ENCODE measurements around the gene TRAF4.
"Not testable (repeated sequence)": the region's sequence is repeated elsewhere in the genome, so short reads cannot be mapped to it uniquely, and the experiment has no call there.

Gene TRAF4

GRCh38 chr17:28718333-28719020 lies 25.3 kb upstream of the TRAF4 start:
- peak overlapping the region; percentile 88 for H3K4me3 ChIP-seq (ENCODE audit: low read depth, low read length)
- ChIA-PET POLR2A (interaction anchor here (0.6 to 1.1 kb wide), 2 partner anchors 24 to 69 kb away, joined by 3 read pairs; no protein-coding TSS in a partner anchor), CTCF (interaction anchor here (0.7 to 1.2 kb wide), 3 partner anchors 8 to 9 kb away, joined by 3 to 7 read pairs (median 4); no protein-coding TSS in a partner anchor)
- TF ChIP-seq CTCF (IDR thresholded peaks at IDR 0.05; ENCODE audit: insufficient read depth, low read length, missing control alignments), result no peak
- no peak for DNase-seq (ENCODE audit: low read depth, low spot score)

GRCh38 chr17:28719021-28719433 lies 24.8 kb upstream of the TRAF4 start:
- ChIA-PET POLR2A (interaction anchor here (0.5 to 1.7 kb wide), 14 partner anchors 8 to 552 kb away, joined by 3 to 30 read pairs (median 4); partner anchors contain the start of genes NEK8, PHF12, PROCA1 and SDF2), CTCF (interaction anchor here (0.7 to 17.0 kb wide), 8 partner anchors 8 to 234 kb away, joined by 3 to 603 read pairs (median 5); partner anchors contain the start of genes NEK8 and TRAF4)
- peak overlapping the region; percentile 97 for H3K4me3 ChIP-seq (ENCODE audit: low read depth, low read length)
- TF ChIP-seq CTCF (IDR thresholded peaks at IDR 0.05; ENCODE audit: insufficient read depth, low read length, missing control alignments), result no peak
- DNase-seq (ENCODE audit: low read depth, low spot score), result no peak

- no peak for DNase-seq (ENCODE audit: low read depth, low spot score)
- CTCF ChIA-PET, result interaction anchor here (1.2 to 17.0 kb wide), 6 partner anchors 9 to 233 kb away, joined by 3 to 603 read pairs (median 7); partner anchors contain the start of genes PROCA1 and TRAF4
- H3K4me3 ChIP-seq (ENCODE audit: low read depth, low read length), result peak overlapping the region; percentile 97
- TF ChIP-seq CTCF (IDR thresholded peaks at IDR 0.05; ENCODE audit: insufficient read depth, low read length, missing control alignments), result no peak
- POLR2A ChIA-PET, result interaction anchor here (1.1 to 1.7 kb wide), 7 partner anchors 8 to 233 kb away, joined by 4 to 30 read pairs (median 9); partner anchors contain the start of genes NEK8, PHF12, PROCA1 and SDF2
These were observed 23.4 kb upstream of the TRAF4 start for GRCh38 chr17:28720247-28720996.

- ChIA-PET CTCF (interaction anchor here (1.2 to 17.0 kb wide), 4 partner anchors 9 to 232 kb away, joined by 3 to 603 read pairs (median 9); partner anchors contain the start of genes PROCA1 and TRAF4), POLR2A (interaction anchor here (1.1 kb wide), 1 partner anchor 231 kb away, joined by 4 read pairs; the partner anchor contains the start of gene PHF12)
- not testable (repeated sequence) for DNase-seq (ENCODE audit: low read depth, low spot score)
These were observed 22.8 kb upstream of the TRAF4 start for GRCh38 chr17:28720997-28721329.

GRCh38 chr17:28722417-28723158 lies 21.2 kb upstream of the TRAF4 start:
- no peak for DNase-seq (ENCODE audit: low read depth, low spot score)
- POLR2A ChIA-PET, result no interaction called here
- no peak for TF ChIP-seq CTCF (IDR thresholded peaks at IDR 0.05; ENCODE audit: insufficient read depth, low read length, missing control alignments)
- H3K4me3 ChIP-seq (ENCODE audit: low read depth, low read length), result no peak overlapping the region; the same call in none of the 2 replicates
- CTCF ChIA-PET, result interaction anchor here (2.0 to 17.0 kb wide), 4 partner anchors 25 to 231 kb away, joined by 8 to 603 read pairs (median 82); partner anchors contain the start of genes PHF12 and TRAF4

More at GRCh38 chr17:28720997-28721329, 22.8 kb upstream of the TRAF4 start:
- peak overlapping the region; percentile 97 for H3K4me3 ChIP-seq (ENCODE audit: low read depth, low read length)

Measured in AG04449 (cell line).